GM12878 (cell line): ENCODE results near the gene NRP2. TPM values are rescaled to one million over a fixed set of nuclear protein-coding genes. Genes with fewer than 3 reads are reported as not detected.

Experiments
- ATAC-seq: fragments of 200-7000 bp; cut with Tn5 transposase; 3 replicates; pipeline ENCODE4 v1.9.1; 2020; ENCODE audit warnings: mild to moderate bottlenecking, moderate library complexity
- BruUV-seq: library from RNA; stranded (reverse); fragments of 400-500 nt; replicated peaks from 2 replicates; lab custom pipeline; 2021; lab: Mats Ljungman, UMichigan
- CTCF ChIA-PET: fragments of 300-600 bp; sonication (Branson Sonifier 250); formaldehyde crosslinking; extraction: SDS; loops from one replicate; lab custom pipeline; 2021; ENCODE audit warnings: inconsistent platforms; lab: Yijun Ruan, JAX
- POLR2A ChIA-PET: fragments of 350-600 bp; formaldehyde crosslinking; extraction: SDS; loops from one replicate; lab custom pipeline; 2021; ENCODE audit warnings: inconsistent platforms; lab: Charles Lee
- RAD21 ChIA-PET: fragments of 300-600 bp; sonication (Branson Sonifier 250); formaldehyde crosslinking; loops from one replicate; lab custom pipeline; 2023; ENCODE audit warnings: antibody characterized with exemption; ENCODE audit not compliant: unreplicated experiment; lab: Charles Lee
- SMC1A ChIA-PET: fragments of 300-600 bp; sonication (Branson Sonifier 250); formaldehyde crosslinking; loops from one replicate; lab custom pipeline; 2023; ENCODE audit not compliant: unreplicated experiment, uncharacterized antibody; lab: Charles Lee
- DNase-seq: peaks from one replicate; pipeline ENCODE4 v3.0.0-alpha.2; 2011; ENCODE audit warnings: low read depth, low spot score
- FAIRE-seq: peaks from 3 replicates; lab custom pipeline; 2011; peaks lifted over from hg19 to GRCh38; lab: Jason Lieb, UNC
- H2AFZ ChIP-seq: 2 replicates; pipeline ENCODE4 v1.6.0; 2011; ENCODE audit warnings: low read depth, low read length, control low read depth; ENCODE audit not compliant: control insufficient read depth
- H3K27ac ChIP-seq: 2 replicates; pipeline ENCODE4 v1.5.1; 2011; ENCODE audit warnings: control low read depth; ENCODE audit not compliant: control insufficient read depth, insufficient read depth
- H3K27me3 ChIP-seq, 2 experiments: replicated peaks in 1 of 2; 2 replicates each; pipeline versions ENCODE4 v1.6.0 to v1.6.1; 2011; ENCODE audit warnings: low read length in 1 of 2; ENCODE audit not compliant: control insufficient read depth in 2 of 2, insufficient read depth in 2 of 2
- H3K36me3 ChIP-seq, 2 experiments: 2 replicates each; pipeline ENCODE4 v1.5.1; 2011; ENCODE audit warnings: low read length in 1 of 2; ENCODE audit not compliant: control insufficient read depth in 2 of 2, insufficient read depth in 2 of 2
- H3K4me1 ChIP-seq: 2 replicates; pipeline ENCODE4 v1.6.1; 2011; ENCODE audit warnings: mild to moderate bottlenecking, low read length, moderate library complexity, mixed read lengths; ENCODE audit not compliant: control insufficient read depth, insufficient read depth
- H3K4me2 ChIP-seq: 2 replicates; pipeline ENCODE4 v1.6.0; 2011; ENCODE audit warnings: control low read depth; ENCODE audit not compliant: control insufficient read depth, insufficient read depth
- H3K4me3 ChIP-seq: fragments of 200-600 bp; sonication (generic); 2 replicates; pipeline ENCODE4 v1.5.1; 2016
- H3K79me2 ChIP-seq: 2 replicates; pipeline ENCODE4 v1.6.0; 2011; ENCODE audit warnings: low read length; ENCODE audit not compliant: control insufficient read depth, insufficient read depth
- H3K9ac ChIP-seq: 2 replicates; pipeline ENCODE4 v1.8.0; 2011; ENCODE audit warnings: low read length, control low read depth, mixed read lengths; ENCODE audit not compliant: control insufficient read depth, insufficient read depth
- H3K9me3 ChIP-seq: replicated peaks from 3 replicates; pipeline ENCODE4 v1.5.1; 2011; ENCODE audit warnings: mild to moderate bottlenecking, low read length; ENCODE audit not compliant: control insufficient read depth, insufficient read depth
- H4K20me1 ChIP-seq: 2 replicates; pipeline ENCODE4 v1.6.0; 2011; ENCODE audit not compliant: control insufficient read depth, insufficient read depth
- CBX5 ChIP-seq: sonication (generic); IDR thresholded peaks from 2 replicates; pipeline ENCODE4 v1.6.1; 2016; ENCODE audit warnings: low read depth, moderate library complexity, mild to moderate bottlenecking, inconsistent platforms
- E4F1 ChIP-seq: fragments of 450-650 bp; IDR thresholded peaks from 2 replicates; pipeline ENCODE4 v1.6.1; 2018; ENCODE audit warnings: borderline replicate concordance, mild to moderate bottlenecking; ENCODE audit not compliant: partially characterized antibody
- EZH2 ChIP-seq: IDR thresholded peaks from 2 replicates; pipeline ENCODE4 v1.6.1; 2012; ENCODE audit warnings: low read depth, mild to moderate bottlenecking, control low read depth, inconsistent platforms, low read length, borderline replicate concordance; ENCODE audit not compliant: control insufficient read depth
- JUNB ChIP-seq: IDR thresholded peaks from 2 replicates; pipeline ENCODE4 v1.6.1; 2016; ENCODE audit warnings: antibody characterized with exemption, mild to moderate bottlenecking
- KDM1A ChIP-seq: fragments of 200-600 bp; sonication (generic); IDR thresholded peaks from 2 replicates; pipeline ENCODE4 v1.6.1; 2016; ENCODE audit warnings: borderline replicate concordance
- LARP7 ChIP-seq: fragments of 450-650 bp; IDR thresholded peaks from 2 replicates; pipeline ENCODE4 v1.6.1; 2017; ENCODE audit warnings: mild to moderate bottlenecking
- MEF2A ChIP-seq: IDR thresholded peaks from 2 replicates; pipeline ENCODE4 v1.6.1; 2011; ENCODE audit warnings: low read depth, mild to moderate bottlenecking, low read length, moderate library complexity; ENCODE audit not compliant: insufficient read depth
- NFYA ChIP-seq: IDR thresholded peaks from 2 replicates; pipeline ENCODE4 v1.6.1; 2011; ENCODE audit warnings: low read depth, mild to moderate bottlenecking, low read length, improper control_type of control experiment, borderline replicate concordance
- NRF1 ChIP-seq: conservative IDR thresholded peaks from 2 replicates; pipeline ENCODE4 v1.6.1; 2011; ENCODE audit warnings: mild to moderate bottlenecking, low read depth, low read length, improper control_type of control experiment
- PAX5 ChIP-seq: IDR thresholded peaks from 2 replicates; pipeline ENCODE4 v1.6.1; 2011; ENCODE audit warnings: low read depth, low read length, borderline replicate concordance
- POLR2A ChIP-seq: IDR thresholded peaks from 2 replicates; pipeline ENCODE4 v1.6.1; 2011; ENCODE audit warnings: low read depth, mild to moderate bottlenecking, low read length
- POLR2AphosphoS2 ChIP-seq: IDR thresholded peaks from 2 replicates; pipeline ENCODE4 v1.6.1; 2011; ENCODE audit warnings: low read depth, mild to moderate bottlenecking, low read length, improper control_type of control experiment, moderate library complexity
- RELA ChIP-seq: fragments of 450-650 bp; IDR thresholded peaks from 2 replicates; pipeline ENCODE4 v1.8.0; 2014; ENCODE audit warnings: borderline replicate concordance; ENCODE audit not compliant: partially characterized antibody
- RFX5 ChIP-seq: IDR thresholded peaks from 2 replicates; pipeline ENCODE4 v1.6.1; 2011; ENCODE audit warnings: low read depth, low read length, improper control_type of control experiment
- SP1 ChIP-seq: IDR thresholded peaks from one replicate; pipeline ENCODE4 v1.6.1; 2011; ENCODE audit warnings: low read depth, low read length
- SRF ChIP-seq, 2 experiments: IDR thresholded peaks; 2 replicates each; pipeline ENCODE4 v1.6.1; 2011; ENCODE audit warnings: low read depth in 2 of 2, low read length in 2 of 2, mild to moderate bottlenecking in 1 of 2, moderate library complexity in 1 of 2
- STAT1 ChIP-seq: fragments of 450-650 bp; conservative IDR thresholded peaks from 2 replicates; pipeline ENCODE4 v1.6.1; 2014; ENCODE audit warnings: antibody characterized with exemption, mild to moderate bottlenecking
- USF1 ChIP-seq: IDR thresholded peaks from 2 replicates; pipeline ENCODE4 v1.6.1; 2011; ENCODE audit warnings: borderline replicate concordance, low read depth, mild to moderate bottlenecking, moderate library complexity, mixed read lengths, low read length; ENCODE audit not compliant: insufficient read depth; ENCODE audit errors: extremely low read length
- WRNIP1 ChIP-seq: IDR thresholded peaks from 2 replicates; pipeline ENCODE4 v1.6.1; 2011; ENCODE audit warnings: low read depth, low read length, improper control_type of control experiment, borderline replicate concordance
- ZBED1 ChIP-seq: IDR thresholded peaks from 2 replicates; pipeline ENCODE4 v1.6.1; 2016; ENCODE audit warnings: borderline replicate concordance
- WGBS: methylation state at CpG from one replicate; pipeline ENCODE4 v1.1.6; 2016; ENCODE audit warnings: low lambda C conversion rate; ENCODE audit not compliant: insufficient replicate concordance, insufficient coverage; ENCODE audit errors: missing lambda C conversion rate; 5-methylcytosine and 5-hydroxymethylcytosine counted together
- in situ Hi-C: fragments of 300-500 bp; cut with MboI; formaldehyde crosslinking; loops from 9 replicates; pipeline ENCODE4 v1.14.3; 2018; ENCODE audit warnings: mixed read lengths
- intact Hi-C: fragments of 100-400 bp; cut with micrococcal nuclease; formaldehyde crosslinking; loops from one replicate; pipeline ENCODE4 v1.14.2; 2022; ENCODE audit not compliant: unreplicated experiment
- polyA plus RNA-seq, 11 experiments: library from polyadenylated mRNA; depleted of rRNA in 4 of 11; unstranded in 6 of 11; stranded (reverse) in 5 of 11; fragments of >200 nt; fragmentation: Nextera tagmentation in 4 of 11; fragmentation: Illumina TruSeq in 1 of 11; extraction: Ambion mirVana in 4 of 11; extraction: Trizol in 1 of 11; gene quantifications; 1 replicate in 1 of 11; 2 replicates in 10 of 11; pipeline versions ENCODE4 v1.2.1 to v1.2.3, GENCODE V29; 2011 to 2016; ENCODE audit warnings: inconsistent platforms in 2 of 11, missing spikeins in 2 of 11, low read depth in 1 of 11
- total RNA-seq, 4 experiments: library from RNA; depleted of rRNA in 3 of 4; stranded (reverse); fragments of >200 nt in 3 of 4; fragmentation: Illumina TruSeq in 1 of 4; extraction: Trizol in 1 of 4; gene quantifications; 2 replicates each; pipeline versions ENCODE4 v1.2.1 to v1.2.3, GENCODE V29; 2013 to 2021

The NRP2 gene
- total and polyA plus RNA-seq, 10 of the 15 experiments (the other 5 are each of a cell fraction or from before 2014, with no cell fraction given): 0.06 to 1.2 (median 0.46) TPM

- TF ChIP-seq E4F1 (no peak), JUNB (no peak), POLR2A (no peak), CBX5 (no peak), RELA (no peak)
- TF ChIP-seq, all 136 proteins: peak for 0
Measured at GRCh38 chr2:205732314-205732713, 50.0 kb downstream of the NRP2 start (continued).

GRCh38 chr2:205733082-205733481 is 50.8 kb downstream of the NRP2 start:
- H3K27me3 ChIP-seq: no peaks in the 10 kb centered on the region
- H3K9ac ChIP-seq: no peak overlapping the region
- no peaks in the 10 kb centered on the region for H3K9me3 ChIP-seq
- intact Hi-C loops: no loop called here
- ChIA-PET POLR2A (no interaction called here), RAD21 (no interaction called here), SMC1A (no interaction called here), CTCF (no interaction called here)
- H3K27ac ChIP-seq: no peak overlapping the region
- no peak for ATAC-seq
- FAIRE-seq: no peak
- no peaks in the 10 kb centered on the region for H3K79me2 ChIP-seq
- H3K4me2 ChIP-seq: no peak overlapping the region
- peaks cover 5% of the 10 kb centered on the region; the same call in 1 of the 2 replicates for H3K4me1 ChIP-seq
- 97% methylated on average over 9 of the region's 9 CpGs for WGBS
- no peaks in the 10 kb centered on the region for H3K36me3 ChIP-seq
- no peak overlapping the region for H3K4me3 ChIP-seq
- TF ChIP-seq SP1 (no peak), RELA (no peak), KDM1A (no peak), WRNIP1 (no peak), USF1 (no peak), MEF2A (no peak), RFX5 (no peak), NFYA (no peak), EZH2 (no peak), NRF1 (no peak), LARP7 (no peak), STAT1 (no peak), SRF (IDR thresholded peaks at IDR 0.05; ENCODE audit: low read depth in 2 of 2, low read length in 2 of 2) (no peak), ZBED1 (no peak), POLR2AphosphoS2 (no peak), PAX5 (no peak)
- DNase-seq: no peak
- no peaks in the 10 kb centered on the region for H4K20me1 ChIP-seq
- in situ Hi-C loops: no loop called here
- BruUV-seq: no TSS peak
- H2AFZ ChIP-seq: no peak overlapping the region
